NCI-H2227 (cell line): ENCODE data around the gene DISP3.

Experiments
- DNase-seq: peaks from one replicate; lab custom pipeline; 2025; ENCODE audit not compliant: unreplicated experiment; lab: John Stamatoyannopoulos, UW

DISP3 gene

DNA sequence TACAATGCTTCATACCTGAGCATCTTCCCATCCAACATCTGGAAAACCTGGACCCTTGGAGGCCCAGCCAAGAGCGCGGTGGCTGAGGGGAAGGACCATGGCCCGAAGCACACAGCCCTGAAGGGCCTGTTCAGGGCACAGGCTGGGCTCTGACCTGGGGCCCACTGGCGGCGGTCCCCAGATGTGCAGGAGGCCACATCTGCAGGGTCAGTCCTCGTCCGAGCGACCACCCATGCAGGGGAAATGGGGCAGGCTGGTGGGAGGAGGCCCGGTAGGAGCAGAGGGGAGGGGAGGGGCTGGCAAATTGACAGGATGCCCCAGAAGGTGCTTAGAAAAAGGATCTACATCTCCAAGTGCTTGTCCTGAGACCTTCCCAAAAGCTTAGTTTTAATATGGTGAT is 59.9 kb downstream of the DISP3 start:
- no peak for DNase-seq

DNA sequence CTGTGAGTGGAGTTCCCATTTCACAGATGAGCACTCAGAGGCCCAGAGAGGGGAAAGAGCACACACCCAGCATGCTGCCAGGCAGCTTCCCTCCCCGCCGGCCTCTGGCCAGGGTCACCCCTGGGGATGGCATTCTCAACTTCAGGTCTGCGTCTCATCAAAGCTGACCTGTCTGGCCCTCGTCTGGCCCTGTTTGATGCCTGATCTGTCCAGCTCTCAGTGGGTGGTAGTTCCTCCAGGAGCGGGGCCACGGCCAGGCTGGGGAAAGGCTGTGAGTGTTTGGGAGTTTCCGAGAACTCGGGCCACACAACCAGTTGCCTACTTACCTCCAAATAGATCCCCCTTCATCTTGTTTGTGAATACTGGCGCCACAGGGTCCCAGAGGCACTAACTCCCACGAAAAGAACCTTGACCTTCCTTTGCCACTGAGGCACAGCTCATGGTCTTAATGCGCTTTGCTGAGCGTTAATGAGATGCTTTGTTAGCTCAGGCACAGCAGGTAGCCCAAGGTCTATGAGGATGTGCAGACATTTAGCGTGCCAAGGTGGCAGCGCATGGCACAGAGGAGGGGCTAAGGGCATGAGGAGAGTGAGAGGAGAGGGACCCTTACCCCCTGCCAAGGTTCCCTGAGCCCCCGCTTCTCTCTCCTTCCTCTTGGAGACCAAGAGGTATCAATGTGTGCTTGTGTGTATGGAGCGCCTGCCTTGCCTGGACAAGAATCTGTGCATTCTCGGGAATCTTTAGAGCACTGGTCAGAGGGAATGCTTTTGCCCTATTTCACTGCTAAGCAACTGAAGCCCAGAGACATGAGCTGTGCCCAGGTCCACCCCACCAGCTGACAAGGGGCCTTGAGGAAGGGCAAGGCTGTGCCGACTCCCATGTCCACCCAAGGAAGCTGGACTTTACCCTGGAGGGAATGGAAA is 61.2 kb downstream of the DISP3 start:
- no peak for DNase-seq

DNA sequence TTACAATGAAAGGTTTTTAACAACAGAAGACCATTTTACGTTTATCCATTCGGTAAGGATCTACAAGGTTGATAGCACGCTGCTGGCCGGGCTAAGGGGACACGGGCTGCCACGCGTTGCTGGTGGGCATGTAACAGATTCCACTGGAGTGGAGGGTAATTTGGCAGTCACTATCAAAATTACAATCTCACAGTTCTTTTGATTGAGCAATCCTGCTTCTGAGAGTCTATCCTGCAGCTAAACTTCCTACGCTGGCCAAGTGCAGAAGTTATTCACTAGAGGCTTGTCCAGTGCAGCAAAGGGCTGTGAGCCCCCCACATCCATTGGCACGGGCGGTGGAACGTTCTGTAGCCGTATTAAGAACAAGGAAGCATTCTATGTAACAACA is 61.8 kb downstream of the DISP3 start:
- DNase-seq, result no peak

DNA sequence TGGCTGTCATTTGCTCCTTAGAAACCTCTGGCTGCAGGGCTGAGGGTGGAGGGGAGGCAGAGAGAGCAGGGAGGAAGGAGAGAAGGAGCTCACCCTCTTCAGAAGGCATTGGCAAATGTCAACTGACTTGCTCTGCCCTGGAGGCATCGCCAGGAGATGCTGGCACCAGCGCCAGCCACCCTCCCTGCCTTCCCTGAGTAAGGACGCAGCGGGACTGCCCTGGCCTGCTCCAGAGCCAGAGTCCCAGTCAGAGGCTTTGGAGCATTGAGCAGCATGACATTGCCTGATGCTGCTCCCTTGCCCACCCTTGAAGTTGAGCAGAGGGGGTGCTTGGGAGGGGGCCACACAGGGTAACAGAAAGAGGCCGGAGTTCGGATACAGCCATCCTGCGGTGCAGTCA is 62.3 kb downstream of the DISP3 start:
- no peak for DNase-seq

DNA sequence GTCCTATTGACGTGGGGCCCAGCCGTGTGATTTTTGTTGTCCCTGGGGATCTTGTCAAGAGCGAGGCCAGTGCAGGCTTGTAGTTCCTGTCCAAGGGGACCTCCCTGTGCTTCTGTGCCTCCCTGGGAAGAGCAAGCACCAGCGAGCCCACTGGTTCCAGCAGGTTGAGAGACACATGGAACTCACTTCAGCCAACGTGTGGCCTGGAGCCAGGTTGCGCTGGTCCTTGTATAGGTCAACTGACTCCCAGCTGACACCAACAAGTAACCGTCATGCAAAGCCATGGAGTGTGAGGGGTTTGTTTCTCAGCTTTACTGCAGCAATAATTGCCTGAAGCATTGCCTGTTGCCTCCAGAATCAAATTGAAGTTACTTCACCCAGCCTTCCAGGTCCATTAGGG is 63.0 kb downstream of the DISP3 start:
- no peak for DNase-seq

DNA sequence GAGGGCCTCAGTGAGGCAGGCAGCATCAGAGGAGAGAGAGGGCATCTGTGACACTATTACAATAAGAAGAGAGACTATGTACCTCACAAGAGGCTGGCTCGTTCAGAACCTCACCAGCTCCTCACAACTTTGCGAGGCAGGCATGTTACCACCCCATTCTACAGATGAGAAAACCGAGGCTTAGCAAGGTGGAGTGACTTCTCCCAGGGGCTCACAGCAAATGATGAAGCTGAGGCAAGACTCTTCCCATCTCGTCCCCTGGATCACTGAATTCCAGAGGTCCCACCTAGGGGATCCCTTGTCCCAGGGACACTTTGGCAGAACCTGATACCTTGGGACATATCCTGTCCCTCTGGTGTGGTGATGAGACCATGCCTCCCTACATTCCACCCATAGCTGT is 64.4 kb downstream of the DISP3 start:
- no peak for DNase-seq

DNA sequence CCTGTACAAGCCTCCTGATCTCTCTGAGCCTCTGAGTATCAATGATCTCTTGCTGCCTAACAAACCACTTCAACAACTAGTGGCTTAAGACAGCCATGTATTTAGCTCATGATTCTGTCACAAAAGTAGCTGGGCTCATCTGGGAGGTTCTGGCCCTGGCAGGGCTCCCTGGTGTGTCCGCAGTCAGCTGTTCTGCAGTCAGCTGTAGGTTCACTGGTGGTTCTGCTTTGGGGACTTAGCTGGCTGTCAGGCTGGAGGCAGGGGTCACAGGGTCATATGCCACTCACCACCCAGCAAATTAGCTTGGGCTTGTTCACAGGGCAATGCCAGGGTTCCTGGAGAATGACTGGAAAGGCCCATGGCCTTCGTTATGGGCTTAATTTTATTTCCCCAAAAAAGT is 64.8 kb downstream of the DISP3 start:
- no peak for DNase-seq

DNA sequence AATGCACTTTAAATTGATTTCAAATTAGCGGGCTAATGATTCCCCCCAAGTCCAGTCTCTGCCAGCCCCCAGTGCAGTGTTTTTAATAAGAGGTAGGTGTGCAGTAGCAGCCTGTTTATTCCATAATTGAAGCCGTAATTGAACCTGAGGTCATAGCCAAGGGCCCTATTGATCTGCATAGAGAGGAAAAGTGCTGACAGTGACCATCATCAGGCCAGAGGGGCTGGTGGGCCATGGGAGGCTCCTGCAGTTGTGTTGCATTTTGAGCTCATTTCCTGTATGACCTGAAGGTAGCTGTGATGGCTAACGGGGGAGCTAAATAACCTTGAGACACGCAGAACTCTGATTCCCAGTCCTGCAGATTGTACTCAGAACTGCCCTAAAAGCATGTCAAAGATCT is 67.5 kb downstream of the DISP3 start:
- DNase-seq, result no peak

DNA sequence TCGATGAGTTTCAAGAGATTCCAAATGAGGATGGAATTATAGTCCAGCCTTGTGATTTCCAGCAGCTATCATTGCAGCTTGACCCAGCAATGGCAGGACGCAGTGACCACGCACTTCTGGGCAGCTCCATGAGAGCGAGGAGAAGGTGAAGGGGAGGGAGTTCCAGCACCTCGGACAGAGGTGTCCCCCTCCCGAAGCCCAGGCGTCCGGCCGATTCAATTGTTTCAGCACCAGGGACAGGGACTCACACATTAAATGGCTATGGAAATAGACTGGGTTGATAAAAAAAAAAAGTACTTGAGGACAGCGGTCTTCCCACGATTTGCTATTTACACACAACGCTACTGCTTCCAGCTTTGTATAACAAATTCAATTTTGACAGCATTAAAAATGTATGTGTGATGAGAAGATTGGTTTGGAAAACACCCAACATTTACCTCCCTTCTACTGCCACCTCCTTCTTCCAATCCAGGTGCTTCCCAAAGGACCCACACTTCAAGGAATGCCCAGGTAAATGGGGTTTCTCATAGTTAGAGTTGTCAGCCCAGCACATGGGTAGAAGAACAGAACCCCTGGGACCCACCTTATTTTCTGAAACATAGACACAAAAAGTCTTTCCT is 71.8 kb downstream of the DISP3 start:
- DNase-seq, result no peak

DNA sequence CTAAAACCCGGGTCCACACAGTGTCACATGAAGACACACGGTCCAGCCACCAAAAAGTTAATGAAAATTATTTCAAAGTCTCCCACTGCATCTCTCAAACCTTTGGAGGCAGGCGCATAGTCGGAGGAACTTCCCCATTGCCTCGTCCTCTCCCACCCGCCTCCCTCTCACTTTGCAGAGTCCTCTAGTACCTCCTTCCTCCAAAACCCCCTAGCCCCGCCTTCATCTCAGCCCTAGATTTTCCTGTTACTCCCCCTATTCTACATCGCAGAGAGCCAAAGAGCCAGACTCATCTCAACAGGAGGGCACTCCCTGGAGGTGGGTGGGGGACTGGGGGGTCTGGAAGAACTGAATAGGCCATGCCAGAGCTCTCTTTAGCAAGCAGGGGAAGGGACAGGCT is 79.3 kb downstream of the DISP3 start:
- DNase-seq, result no peak

DNA sequence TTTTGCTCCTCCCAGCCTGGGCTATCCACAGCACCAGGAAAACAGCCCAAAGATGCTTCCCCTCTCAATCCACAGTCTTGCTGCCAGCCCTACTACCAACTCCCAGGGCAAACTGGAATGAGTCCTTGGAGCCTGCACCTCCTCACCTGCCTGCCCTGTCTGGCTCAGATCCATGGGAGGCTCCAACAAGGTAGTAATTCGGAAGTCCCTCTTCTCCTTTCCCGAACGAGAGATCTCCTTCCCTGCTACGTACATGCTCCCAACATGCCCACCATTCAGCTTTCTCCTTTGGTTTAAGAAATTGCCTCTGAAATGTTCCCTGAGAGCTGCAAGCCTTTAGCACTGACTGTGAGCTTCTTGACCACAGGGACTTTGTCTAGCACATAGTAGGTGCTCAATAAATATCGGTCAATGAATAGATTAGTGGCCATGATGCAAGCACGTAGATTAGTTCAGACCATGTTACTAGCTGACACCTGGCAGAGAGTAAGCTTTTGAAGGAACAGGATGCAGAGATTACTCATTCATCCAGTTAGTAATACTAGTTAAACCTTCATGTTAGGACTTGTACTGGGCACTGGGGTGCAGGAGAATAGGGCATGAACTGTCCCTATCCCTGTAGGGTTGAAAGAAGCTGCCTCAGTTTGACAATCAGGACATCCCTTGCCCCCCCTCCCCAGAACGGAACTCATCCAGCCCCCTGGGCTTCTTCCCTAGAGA is 80.1 kb downstream of the DISP3 start:
- no peak for DNase-seq

DNA sequence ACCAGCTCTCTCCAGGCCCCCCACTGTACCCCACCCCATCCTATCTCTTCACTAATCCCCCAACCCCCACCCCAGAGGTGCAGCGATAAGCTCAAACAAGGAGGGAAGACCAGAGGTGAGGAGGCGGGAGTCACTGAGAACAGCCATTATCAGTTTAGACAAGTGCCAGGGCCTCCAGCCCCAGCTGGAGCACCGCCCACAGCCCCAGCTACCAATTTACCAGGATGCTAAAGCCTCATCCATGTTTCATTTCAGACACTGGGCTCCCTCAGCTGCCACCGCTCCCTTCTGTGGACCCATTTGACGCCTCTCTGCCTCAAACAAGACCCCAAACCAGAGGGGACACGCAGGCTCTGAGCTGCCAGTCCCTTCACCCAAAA is 80.6 kb downstream of the DISP3 start:
- DNase-seq, result peak; percentile 40

DNA sequence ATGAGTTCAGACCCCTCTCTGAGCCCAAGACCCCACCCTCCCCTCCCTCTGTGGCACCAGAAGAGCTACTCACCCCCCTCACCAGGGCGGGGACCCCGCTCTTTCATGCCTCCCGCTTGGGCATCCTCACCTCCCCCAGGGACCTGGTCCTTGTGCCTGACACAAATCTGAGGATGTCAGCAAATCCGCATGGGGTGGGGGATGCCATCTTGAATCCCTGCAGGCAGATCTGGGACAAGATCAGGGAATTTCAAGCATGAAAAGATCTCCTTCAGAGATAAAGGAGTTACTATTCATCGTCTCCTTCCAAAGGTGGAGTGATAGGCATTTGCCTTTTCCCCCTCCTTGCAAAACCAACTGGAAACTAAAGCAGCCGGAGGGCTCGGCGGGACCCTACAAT is 81.1 kb downstream of the DISP3 start:
- no peak for DNase-seq

DNA sequence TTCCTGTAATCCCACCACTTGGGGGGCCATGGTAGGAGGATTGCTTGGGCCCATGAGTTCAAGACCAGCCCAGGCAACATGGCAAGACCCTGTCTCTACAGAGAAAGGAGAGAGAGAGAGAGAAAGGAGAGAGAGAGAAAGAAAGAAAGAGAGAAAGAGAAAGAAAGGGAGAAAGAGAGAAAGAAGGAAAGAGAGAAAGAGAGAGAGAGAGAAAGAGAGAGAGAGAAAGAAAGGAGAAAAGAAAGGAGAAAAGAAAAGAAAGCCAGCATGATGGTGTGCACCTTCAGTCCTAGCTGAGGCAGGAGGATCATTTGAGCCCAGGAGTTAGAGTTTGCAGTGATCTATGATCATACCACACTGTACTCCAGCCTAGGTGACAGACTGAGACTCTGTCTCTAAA is 82.8 kb downstream of the DISP3 start:
- no peak for DNase-seq

DNA sequence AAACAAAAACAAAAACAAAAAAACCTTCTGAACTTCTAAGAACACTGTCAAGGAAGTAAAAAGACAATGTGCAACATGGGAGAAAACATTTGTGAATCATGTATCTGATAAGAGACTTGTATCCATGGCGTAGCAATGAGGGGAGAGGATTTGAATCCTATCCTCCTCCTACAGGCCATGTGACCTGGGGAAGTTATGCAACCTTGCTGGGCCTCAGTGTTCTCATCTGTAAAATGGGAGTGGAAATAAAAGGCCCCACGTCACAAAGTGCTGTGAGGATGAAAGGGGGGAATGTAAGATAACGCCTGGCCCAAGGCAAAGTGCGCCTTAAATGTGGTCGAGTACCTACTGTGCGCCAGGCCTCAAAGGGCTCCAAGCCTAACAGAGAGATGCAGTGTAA is 83.7 kb downstream of the DISP3 start:
- DNase-seq, result no peak

DNA sequence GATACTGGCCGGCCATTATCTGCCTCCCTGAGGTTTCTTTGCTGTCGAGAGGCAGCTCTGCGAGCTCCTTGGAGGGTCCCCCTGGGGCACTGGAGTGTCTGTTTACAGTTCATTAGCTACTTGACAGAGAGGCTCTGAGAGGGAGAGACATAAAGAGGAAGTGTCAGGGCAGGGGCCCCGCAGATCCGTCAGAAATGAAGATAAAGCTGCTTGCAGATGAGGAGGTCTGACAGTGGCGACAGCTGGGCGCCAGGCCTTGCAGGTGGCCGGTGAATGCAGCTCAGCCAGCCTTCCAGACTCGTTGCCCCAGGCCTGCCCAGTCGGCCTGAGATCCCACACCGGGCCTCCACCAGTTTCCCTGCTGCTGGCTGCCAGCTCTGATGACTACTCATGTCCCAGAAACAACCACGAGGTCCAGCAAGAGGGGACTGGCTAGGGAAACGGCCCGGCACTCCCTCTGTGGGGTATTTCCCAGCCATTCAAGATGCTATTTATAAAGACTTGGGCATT is 84.7 kb downstream of the DISP3 start:
- peak; percentile 90 for DNase-seq

DNA sequence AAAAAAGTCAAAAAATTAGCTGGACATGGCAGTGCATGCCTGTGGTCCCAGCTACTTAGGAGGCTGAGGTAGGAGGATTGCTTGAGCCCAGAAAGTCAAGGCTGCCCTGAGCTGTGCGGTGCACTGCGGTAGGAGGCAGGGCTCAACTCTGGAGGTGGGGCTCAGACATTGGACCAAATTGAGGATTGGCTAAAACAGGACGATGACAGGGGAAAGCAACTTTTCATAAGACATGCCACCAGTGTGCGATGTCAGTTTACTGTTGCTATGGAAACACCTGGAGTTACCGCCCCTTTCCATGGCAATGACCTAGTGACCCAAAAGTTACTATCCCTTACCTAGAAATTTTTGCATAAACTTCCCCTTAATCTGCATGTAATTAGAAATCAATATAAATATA is 85.3 kb downstream of the DISP3 start:
- DNase-seq, result peak; percentile 20

DNA sequence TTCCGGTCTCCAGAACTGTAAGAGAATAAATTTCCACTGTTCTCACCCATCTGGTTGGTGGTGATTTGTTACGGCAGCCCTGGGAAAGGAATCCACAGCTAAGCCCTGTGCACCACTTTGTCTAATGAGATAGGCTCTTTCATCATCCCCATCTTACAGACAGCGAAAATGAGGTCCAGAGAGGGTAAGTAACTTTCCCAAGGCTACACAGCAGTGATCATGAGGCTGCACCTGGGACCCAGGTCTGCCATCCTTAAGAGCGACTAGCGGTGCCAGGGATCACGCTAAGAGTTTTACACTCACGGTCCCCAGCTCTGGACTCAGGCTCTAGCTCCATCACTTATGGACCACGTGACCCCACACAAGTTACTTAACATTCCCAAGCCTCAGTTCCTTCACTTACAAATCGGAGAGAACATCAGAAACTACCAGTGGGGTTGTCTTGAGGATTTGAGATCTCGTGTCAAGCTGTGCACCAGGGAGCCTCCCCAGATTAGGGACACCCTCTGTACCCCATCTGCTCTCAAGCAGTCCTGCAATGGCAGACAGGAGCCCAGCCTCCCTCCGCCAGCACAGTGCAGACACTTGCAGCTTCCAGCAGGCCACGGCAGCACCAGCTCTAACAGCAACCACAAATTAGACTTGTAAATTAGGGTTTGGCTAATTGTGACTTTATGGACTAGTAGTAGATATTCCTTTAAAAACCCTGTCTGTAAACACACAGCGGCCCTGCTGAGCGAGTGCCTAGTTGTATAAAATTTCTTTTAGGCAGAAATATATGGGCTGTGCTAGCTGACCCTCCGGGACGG is 87.3 kb downstream of the DISP3 start:
- DNase-seq, result no peak

DNA sequence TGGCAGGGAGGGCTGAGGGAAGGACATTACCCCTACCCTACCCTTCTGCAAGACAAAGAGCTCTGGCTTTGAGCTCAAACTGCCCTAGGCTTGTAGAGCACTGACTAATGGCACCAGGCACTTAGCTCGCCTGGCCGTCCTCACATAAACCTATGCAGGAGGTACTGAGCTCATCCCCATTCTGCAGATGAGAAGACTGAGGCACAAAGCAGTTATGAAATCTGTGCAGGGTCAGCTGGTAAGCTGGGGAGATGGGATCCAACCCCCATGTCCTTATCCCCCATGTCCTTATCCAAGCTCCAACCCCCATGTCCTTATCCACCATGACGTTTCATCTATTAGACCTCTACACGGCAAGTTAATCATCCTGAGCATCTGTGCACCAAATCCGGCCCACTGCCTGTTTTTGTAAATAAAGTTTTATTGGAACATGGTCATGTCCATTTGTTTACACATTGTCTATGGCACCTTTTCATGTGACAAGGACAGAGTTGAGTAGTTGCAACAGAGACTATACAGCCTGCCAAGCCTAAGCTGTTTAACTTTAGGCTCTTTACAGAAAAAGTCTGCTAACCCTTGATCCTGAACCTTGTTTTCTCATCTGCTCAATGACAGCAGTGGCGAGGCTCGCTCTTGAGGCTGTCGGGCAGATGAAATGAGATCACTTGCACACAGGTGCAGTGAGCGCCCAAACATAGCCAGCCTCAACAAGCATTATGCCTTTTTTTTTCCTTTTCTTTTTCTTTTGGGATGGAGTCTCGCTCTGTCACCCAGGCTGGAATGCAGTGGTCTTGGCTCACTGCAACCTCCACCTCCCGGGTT is 88.5 kb downstream of the DISP3 start:
- no peak for DNase-seq

DNA sequence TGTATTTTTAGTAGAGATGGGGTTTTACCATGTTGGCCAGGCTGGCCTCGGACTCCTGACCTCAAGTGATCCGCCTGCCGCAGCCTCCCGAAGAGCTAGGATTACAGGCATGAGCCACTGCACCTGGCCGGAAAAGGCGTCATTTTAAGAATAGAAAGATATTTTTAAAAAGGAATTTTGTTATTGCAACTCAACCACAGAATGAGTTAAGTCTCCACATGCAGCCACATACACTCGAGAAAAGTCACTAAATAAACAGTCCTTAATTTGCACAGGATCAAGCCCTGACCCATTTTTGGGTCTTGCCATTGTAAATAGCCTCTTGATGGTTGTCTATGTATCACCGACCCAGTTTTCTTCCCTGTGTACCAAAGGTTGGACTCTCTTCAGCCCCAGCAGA is 89.7 kb downstream of the DISP3 start:
- DNase-seq, result no peak
